Measurements from ENCODE around the gene MOB3C.
"Not testable (repeated sequence)": the region's sequence is repeated elsewhere in the genome, so short reads cannot be mapped to it uniquely, and the experiment has no call there.

MOB3C gene

GRCh38 chr1:46655848-46656247 is 39.2 kb upstream of the MOB3C start:
- no peaks in the 10 kb centered on the region for H3K4me1 ChIP-seq (ENCODE audit: insufficient read depth, insufficient read length)
- no peak overlapping the region for H3K9ac ChIP-seq (ENCODE audit: insufficient read length, low read depth)
- peaks cover 61% of the 10 kb centered on the region for H3K36me3 ChIP-seq (ENCODE audit: insufficient read depth, insufficient read length, low read length)
- H3K9me3 ChIP-seq (ENCODE audit: insufficient read depth, low read length) = peaks cover 4% of the 10 kb centered on the region; the same call in 1 of the 2 replicates
- no peak for DNase-seq (ENCODE audit: low read depth, low spot score)
- TF ChIP-seq ZNF274 (IDR thresholded peaks at IDR 0.05; ENCODE audit: low read depth, low read length) = no peak
- no peak for TF ChIP-seq YY1 (IDR thresholded peaks at IDR 0.05; ENCODE audit: insufficient read depth, insufficient read length)
- TF ChIP-seq SUZ12 (IDR thresholded peaks at IDR 0.05; ENCODE audit: extremely low read depth, insufficient read depth, insufficient read length) = no peak
- H3K27me3 ChIP-seq (ENCODE audit: insufficient read depth, insufficient read length) = no peaks in the 10 kb centered on the region
- H3K4me3 ChIP-seq (ENCODE audit: insufficient read length, low read depth) = no peak overlapping the region

DNA sequence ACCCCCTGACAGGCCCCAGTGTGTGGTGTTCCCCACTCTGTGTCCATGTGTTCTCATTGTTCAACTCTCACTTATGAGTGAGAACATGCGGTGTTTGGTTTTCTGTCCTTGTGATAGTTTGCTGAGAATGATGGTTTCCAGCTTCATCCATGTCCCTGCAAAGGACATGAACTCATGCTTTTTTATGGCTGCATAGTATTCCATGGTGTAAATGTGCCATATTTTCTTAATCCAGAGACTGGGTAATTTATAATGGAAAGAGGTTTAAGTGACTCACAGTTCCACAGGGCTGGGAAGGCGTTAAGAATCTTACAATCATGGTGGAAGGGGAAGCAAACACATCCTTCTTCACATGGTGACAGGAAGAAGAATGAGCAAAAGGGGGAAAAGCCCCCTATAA is 38.1 kb upstream of the MOB3C start:
- DNase-seq (ENCODE audit: low read depth, low spot score); H3K9ac ChIP-seq (ENCODE audit: insufficient read length, low read depth); H3K4me1 ChIP-seq (ENCODE audit: insufficient read depth, insufficient read length); H3K27me3 ChIP-seq (ENCODE audit: insufficient read depth, insufficient read length); H3K9me3 ChIP-seq (ENCODE audit: insufficient read depth, low read length); H3K4me3 ChIP-seq (ENCODE audit: insufficient read length, low read depth): not testable (repeated sequence)
- H3K36me3 ChIP-seq (ENCODE audit: insufficient read depth, insufficient read length, low read length) = peaks cover 67% of the 10 kb centered on the region

DNA sequence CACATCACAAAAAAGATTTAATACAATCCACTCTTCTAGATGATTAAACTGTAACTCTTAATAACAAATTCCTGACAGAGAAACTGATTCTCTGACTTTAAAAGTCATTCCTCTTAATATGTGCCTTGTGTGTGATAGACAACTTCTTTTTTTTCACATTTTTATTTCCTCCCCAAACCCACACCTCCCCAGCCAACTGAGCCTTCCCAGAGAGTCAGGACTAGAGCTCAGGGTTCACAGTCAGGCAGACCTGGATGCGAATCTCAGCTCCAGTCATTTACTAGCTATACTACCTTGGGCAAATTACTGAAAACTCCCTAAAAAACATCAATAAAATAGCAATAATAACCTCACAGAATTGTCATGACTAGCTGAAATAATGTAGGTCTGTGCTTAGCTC is 37.4 kb upstream of the MOB3C start:
- no peak for DNase-seq (ENCODE audit: low read depth, low spot score)
- Histone ChIP-seq H3K4me1 (ENCODE audit: insufficient read depth, insufficient read length) (no peaks in the 10 kb centered on the region), H3K9ac (ENCODE audit: insufficient read length, low read depth) (no peak overlapping the region), H3K9me3 (ENCODE audit: insufficient read depth, low read length) (peaks cover 13% of the 10 kb centered on the region; the same call in 1 of the 2 replicates), H3K36me3 (ENCODE audit: insufficient read depth, insufficient read length, low read length) (peaks cover 69% of the 10 kb centered on the region), H3K4me3 (ENCODE audit: insufficient read length, low read depth) (no peak overlapping the region), H3K27me3 (ENCODE audit: insufficient read depth, insufficient read length) (no peaks in the 10 kb centered on the region)
- TF ChIP-seq SUZ12 (IDR thresholded peaks at IDR 0.05; ENCODE audit: extremely low read depth, insufficient read depth, insufficient read length) (no peak), YY1 (IDR thresholded peaks at IDR 0.05; ENCODE audit: insufficient read depth, insufficient read length) (no peak), ZNF274 (IDR thresholded peaks at IDR 0.05; ENCODE audit: low read depth, low read length) (no peak)

DNA sequence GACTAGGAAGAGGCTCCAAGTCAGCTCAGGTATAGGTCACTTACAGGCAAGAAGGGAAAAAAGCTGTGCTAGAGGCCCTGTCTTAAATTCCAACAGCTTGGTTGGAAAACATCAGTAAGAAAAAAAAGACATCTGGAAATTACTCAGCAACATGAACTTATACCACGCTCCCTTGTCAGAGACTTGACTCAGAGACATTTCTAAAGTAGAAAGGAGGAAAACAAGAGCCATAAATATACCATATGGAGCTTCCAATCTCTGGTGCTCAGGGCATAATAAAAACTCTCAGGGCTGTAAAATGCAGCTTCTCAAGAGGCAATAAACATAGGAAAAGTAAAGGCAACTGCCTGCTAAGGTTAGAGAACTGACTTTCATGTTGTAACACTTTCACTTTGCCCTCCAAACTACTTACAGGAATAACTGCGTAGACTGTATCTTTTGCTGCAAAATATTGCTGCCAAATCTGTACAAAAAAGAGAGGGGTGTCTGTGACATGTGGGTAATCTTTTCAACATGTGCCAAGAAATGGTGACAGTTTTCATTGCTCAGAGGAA is 36.9 kb upstream of the MOB3C start:
- Histone ChIP-seq H3K9ac (ENCODE audit: insufficient read length, low read depth) (no peak overlapping the region), H3K27me3 (ENCODE audit: insufficient read depth, insufficient read length) (no peaks in the 10 kb centered on the region), H3K36me3 (ENCODE audit: insufficient read depth, insufficient read length, low read length) (peaks cover 67% of the 10 kb centered on the region), H3K4me3 (ENCODE audit: insufficient read length, low read depth) (no peak overlapping the region), H3K9me3 (ENCODE audit: insufficient read depth, low read length) (peaks cover 13% of the 10 kb centered on the region; the same call in 1 of the 2 replicates), H3K4me1 (ENCODE audit: insufficient read depth, insufficient read length) (no peaks in the 10 kb centered on the region)
- TF ChIP-seq ZNF274 (IDR thresholded peaks at IDR 0.05; ENCODE audit: low read depth, low read length) (no peak), SUZ12 (IDR thresholded peaks at IDR 0.05; ENCODE audit: extremely low read depth, insufficient read depth, insufficient read length) (no peak), YY1 (IDR thresholded peaks at IDR 0.05; ENCODE audit: insufficient read depth, insufficient read length) (no peak)
- DNase-seq (ENCODE audit: low read depth, low spot score) = no peak

DNA sequence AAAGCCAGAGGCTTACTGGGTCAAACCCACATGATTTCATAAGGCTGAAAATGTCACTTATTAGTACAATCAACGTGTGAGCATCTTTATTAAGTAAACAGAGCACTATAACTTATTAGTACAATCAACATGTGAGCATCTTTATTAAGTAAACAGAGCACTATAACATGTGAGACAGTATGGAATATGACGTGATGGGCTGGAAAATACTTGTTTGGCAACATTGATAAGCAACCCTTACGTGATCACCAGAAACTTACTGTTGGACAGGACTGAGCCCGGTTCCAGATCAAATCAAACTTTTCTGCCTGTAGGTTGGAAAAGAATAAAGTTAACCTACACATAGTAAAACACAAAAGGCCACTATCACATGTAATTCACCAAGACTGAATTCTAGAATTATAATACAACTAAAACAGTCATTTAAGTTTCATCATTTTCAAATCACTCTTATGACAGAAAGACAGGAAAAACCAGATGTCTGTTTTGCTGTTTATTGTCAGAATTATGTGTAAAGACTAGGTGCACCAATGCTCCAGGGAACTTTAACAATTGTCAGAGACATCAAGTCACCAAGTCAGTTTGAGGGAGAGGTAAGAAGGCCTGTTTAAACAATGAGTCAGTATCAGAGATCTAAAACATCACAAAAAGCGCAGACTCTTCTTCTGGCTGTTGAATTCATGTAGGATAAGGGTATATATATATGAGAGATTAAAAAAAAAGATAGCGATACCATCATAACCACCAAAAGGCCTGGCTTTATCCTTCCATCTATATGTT is 35.9 kb upstream of the MOB3C start:
- Histone ChIP-seq H3K27me3 (ENCODE audit: insufficient read depth, insufficient read length) (no peaks in the 10 kb centered on the region), H3K36me3 (ENCODE audit: insufficient read depth, insufficient read length, low read length) (peaks cover 62% of the 10 kb centered on the region), H3K4me1 (ENCODE audit: insufficient read depth, insufficient read length) (no peaks in the 10 kb centered on the region), H3K9me3 (ENCODE audit: insufficient read depth, low read length) (peaks cover 17% of the 10 kb centered on the region), H3K9ac (ENCODE audit: insufficient read length, low read depth) (no peak overlapping the region), H3K4me3 (ENCODE audit: insufficient read length, low read depth) (no peak overlapping the region)
- TF ChIP-seq YY1 (IDR thresholded peaks at IDR 0.05; ENCODE audit: insufficient read depth, insufficient read length) (no peak), ZNF274 (IDR thresholded peaks at IDR 0.05; ENCODE audit: low read depth, low read length) (no peak), SUZ12 (IDR thresholded peaks at IDR 0.05; ENCODE audit: extremely low read depth, insufficient read depth, insufficient read length) (no peak)
- DNase-seq (ENCODE audit: low read depth, low spot score) = no peak

DNA sequence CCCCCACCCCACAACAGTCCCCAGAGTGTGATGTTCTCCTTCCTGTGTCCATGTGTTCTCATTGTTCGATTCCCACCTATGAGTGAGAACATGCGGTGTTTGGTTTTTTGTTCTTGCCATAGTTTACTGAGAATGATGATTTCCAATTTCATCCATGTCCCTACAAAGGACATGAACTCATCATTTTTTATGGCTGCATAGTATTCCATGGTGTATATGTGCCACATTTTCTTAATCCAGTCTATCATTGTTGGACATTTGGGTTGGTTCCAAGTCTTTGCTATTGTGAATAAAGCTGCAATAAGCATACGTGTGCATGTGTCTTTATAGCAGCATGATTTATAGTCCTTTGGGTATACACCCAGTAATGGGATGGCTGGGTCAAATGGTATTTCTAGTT is 34.5 kb upstream of the MOB3C start:
- peaks cover 21% of the 10 kb centered on the region for H3K9me3 ChIP-seq (ENCODE audit: insufficient read depth, low read length)
- H3K9ac ChIP-seq (ENCODE audit: insufficient read length, low read depth); H3K4me3 ChIP-seq (ENCODE audit: insufficient read length, low read depth); H3K27me3 ChIP-seq (ENCODE audit: insufficient read depth, insufficient read length); DNase-seq (ENCODE audit: low read depth, low spot score); H3K4me1 ChIP-seq (ENCODE audit: insufficient read depth, insufficient read length): not testable (repeated sequence)
- H3K36me3 ChIP-seq (ENCODE audit: insufficient read depth, insufficient read length, low read length) = peaks cover 54% of the 10 kb centered on the region

GRCh38 chr1:46650491-46650890 is 33.9 kb upstream of the MOB3C start:
- Histone ChIP-seq H3K4me3 (ENCODE audit: insufficient read length, low read depth) (no peak overlapping the region), H3K4me1 (ENCODE audit: insufficient read depth, insufficient read length) (no peaks in the 10 kb centered on the region), H3K36me3 (ENCODE audit: insufficient read depth, insufficient read length, low read length) (peaks cover 47% of the 10 kb centered on the region), H3K9me3 (ENCODE audit: insufficient read depth, low read length) (peaks cover 21% of the 10 kb centered on the region), H3K9ac (ENCODE audit: insufficient read length, low read depth) (no peak overlapping the region), H3K27me3 (ENCODE audit: insufficient read depth, insufficient read length) (no peaks in the 10 kb centered on the region)
- TF ChIP-seq YY1 (IDR thresholded peaks at IDR 0.05; ENCODE audit: insufficient read depth, insufficient read length) = no peak
- TF ChIP-seq ZNF274 (IDR thresholded peaks at IDR 0.05; ENCODE audit: low read depth, low read length) = no peak
- TF ChIP-seq SUZ12 (IDR thresholded peaks at IDR 0.05; ENCODE audit: extremely low read depth, insufficient read depth, insufficient read length) = no peak
- DNase-seq (ENCODE audit: low read depth, low spot score) = no peak
